ENCODE results near the gene ANP32E.

ANP32E gene

GRCh38 chr1:150273311-150273710 is 37.4 kb upstream of the ANP32E start:
- no peak for DNase-seq (ENCODE audit: low spot score)
- TF ChIP-seq CTCF (IDR thresholded peaks at IDR 0.05; ENCODE audit: extremely low read depth, missing control alignments): no peak

GRCh38 chr1:150271291-150271959 is 35.5 kb upstream of the ANP32E start:
- no peak for TF ChIP-seq CTCF (IDR thresholded peaks at IDR 0.05; ENCODE audit: extremely low read depth, missing control alignments)

GRCh38 chr1:150269451-150269850 is 33.5 kb upstream of the ANP32E start:
- DNase-seq (ENCODE audit: low spot score): no peak

More at GRCh38 chr1:150271291-150271959, 35.5 kb upstream of the ANP32E start:
- DNase-seq (ENCODE audit: low spot score): no peak

GRCh38 chr1:150268705-150269403 is 32.9 kb upstream of the ANP32E start, which contains the start of gene APH1A:
Gene APH1A, minus strand, starts transcription at chr1:150269016. Its CDS starts 206 bp downstream, at chr1:150268810.
- TF ChIP-seq CTCF (IDR thresholded peaks at IDR 0.05; ENCODE audit: extremely low read depth, missing control alignments): no peak
- peak; percentile 95 for DNase-seq (ENCODE audit: low spot score)

More at GRCh38 chr1:150269451-150269850, 33.5 kb upstream of the ANP32E start:
- no peak for TF ChIP-seq CTCF (IDR thresholded peaks at IDR 0.05; ENCODE audit: extremely low read depth, missing control alignments)

- TF ChIP-seq CTCF (IDR thresholded peaks at IDR 0.05; ENCODE audit: extremely low read depth, missing control alignments): no peak
Measured at GRCh38 chr1:150268340-150268704, 32.4 kb upstream of the ANP32E start.

GRCh38 chr1:150267896-150268295 is 32.0 kb upstream of the ANP32E start:
- no peak for DNase-seq (ENCODE audit: low spot score)
- no peak for TF ChIP-seq CTCF (IDR thresholded peaks at IDR 0.05; ENCODE audit: extremely low read depth, missing control alignments)

More at GRCh38 chr1:150268340-150268704, 32.4 kb upstream of the ANP32E start:
- DNase-seq (ENCODE audit: low spot score): no peak

- TF ChIP-seq CTCF (IDR thresholded peaks at IDR 0.05; ENCODE audit: extremely low read depth, missing control alignments): no peak
- no peak for DNase-seq (ENCODE audit: low spot score)
Measured at GRCh38 chr1:150263549-150263948, 27.6 kb upstream of the ANP32E start.

All from GM20000 (cell line).